Gastroesophageal sphincter (tissue), 3 donors: Measurements from ENCODE around the gene PFKM.

ENCODE experiments used
- CTCF ChIP-seq, 4 experiments: fragments of 200-600 bp in 2 of 4; fragments of 450-650 bp in 2 of 4; sonication (generic) in 1 of 4; IDR thresholded peaks; one replicate each; pipeline ENCODE4 v1.5.1; 2017 to 2019; ENCODE audit warnings: antibody characterized with exemption in 4 of 4, mild to moderate bottlenecking in 2 of 4, moderate library complexity in 2 of 4
- POLR2A ChIP-seq, 2 donors: fragments of 450-650 bp; IDR thresholded peaks; one replicate each; pipeline ENCODE4 v1.6.1; 2017; ENCODE audit warnings: antibody characterized with exemption in 2 of 2, mild to moderate bottlenecking in 2 of 2, moderate library complexity in 1 of 2
- POLR2AphosphoS5 ChIP-seq: sonication (generic); formaldehyde crosslinking; IDR thresholded peaks from one replicate; pipeline ENCODE4 v1.6.1; 2017; ENCODE audit warnings: antibody characterized with exemption

- TF ChIP-seq POLR2AphosphoS5 (no peak), POLR2A (IDR thresholded peaks at IDR 0.05) (no peak), CTCF (IDR thresholded peaks at IDR 0.05) (no peak)
Observed at GRCh38 chr12:48106681-48107613, 12.2 kb upstream of the PFKM start.
